Activated B cell treated with CpG ODN at 0.5 μM for 24 hours (primary cell): ENCODE data around the gene CAND2. TPM values are rescaled to one million over a fixed set of nuclear protein-coding genes. Genes with fewer than 3 reads are reported as not detected.
"Not testable (repeated sequence)": the region's sequence is repeated elsewhere in the genome, so short reads cannot be mapped to it uniquely, and the experiment has no call there.

Experiments
- ATAC-seq: fragments of 200-7000 bp; cut with Tn5 transposase; one replicate; pipeline ENCODE4 v1.10.0; 2021; ENCODE audit warnings: low read depth, mild to moderate bottlenecking, moderate library complexity
- CTCF ChIA-PET: fragments of 350-600 bp; sonication (Branson Sonifier 250); formaldehyde crosslinking; loops from one replicate; lab custom pipeline; 2021; ENCODE audit warnings: antibody characterized with exemption; lab: Charles Lee
- POLR2A ChIA-PET: fragments of 350-600 bp; sonication (Branson Sonifier 250); formaldehyde crosslinking; loops from one replicate; lab custom pipeline; 2021; ENCODE audit warnings: antibody characterized with exemption; lab: Charles Lee
- DNase-seq: peaks from one replicate; pipeline ENCODE4 v3.0.0; 2022
- H3K27ac Mint-ChIP-seq: one replicate; pipeline ENCODE4 v1.8.0; 2020; ENCODE audit warnings: mixed read lengths
- H3K27me3 Mint-ChIP-seq: one replicate; pipeline ENCODE4 v1.8.0; 2021; ENCODE audit warnings: mixed read lengths
- H3K36me3 Mint-ChIP-seq: one replicate; pipeline ENCODE4 v1.8.0; 2021; ENCODE audit warnings: low read depth, mixed read lengths
- H3K4me1 Mint-ChIP-seq: one replicate; pipeline ENCODE4 v1.8.0; 2021; ENCODE audit warnings: mixed read lengths
- H3K4me3 Mint-ChIP-seq: one replicate; pipeline ENCODE4 v1.8.0; 2020; ENCODE audit warnings: mild to moderate bottlenecking, mixed read lengths
- H3K9me3 Mint-ChIP-seq: one replicate; pipeline ENCODE4 v1.8.0; 2020; ENCODE audit warnings: mixed read lengths
- intact Hi-C: fragments of 100-400 bp; cut with micrococcal nuclease; formaldehyde crosslinking; loops from one replicate; pipeline ENCODE4 v1.15.1; 2024
- total RNA-seq: library from RNA; stranded (reverse); gene quantifications from 2 replicates; pipeline ENCODE4 v1.2.3, GENCODE V29; 2022
- TF ChIP-seq, protein P1 (sequence below): fragments of 200-600 bp; IDR thresholded peaks from one replicate; pipeline ENCODE4 v1.8.0; 2022; ENCODE audit warnings: antibody characterized with exemption, mild to moderate bottlenecking

The CAND2 gene
- total RNA-seq, 1 donor from 2014 or later: 0.42 TPM

DNA sequence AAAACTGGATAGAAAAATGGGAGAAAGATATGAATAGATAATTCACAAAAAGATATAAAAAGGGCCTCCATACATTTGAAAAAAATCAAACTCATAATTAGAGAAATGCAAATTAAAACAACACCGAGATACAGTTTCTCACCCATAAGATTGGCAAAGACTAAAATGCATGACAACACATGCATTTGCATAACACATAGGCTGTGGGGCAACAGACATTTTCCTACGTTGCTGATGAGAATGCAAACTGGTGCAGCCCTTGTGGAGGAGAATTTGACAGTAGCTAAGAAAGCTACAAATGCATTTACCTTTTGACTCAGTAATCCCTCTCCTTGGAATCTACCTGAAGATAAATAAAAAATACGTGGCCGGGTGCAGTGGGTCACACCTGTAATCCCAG is 11.4 kb upstream of the CAND2 start:
- Mint-ChIP-seq H3K36me3 (no peaks in the 10 kb centered on the region), H3K4me3 (no peak overlapping the region), H3K9me3 (no peaks in the 10 kb centered on the region), H3K27me3 (peaks cover 21% of the 10 kb centered on the region), H3K4me1 (no peaks in the 10 kb centered on the region), H3K27ac (no peak overlapping the region)
- DNase-seq: no peak
- TF ChIP-seq, protein P1, sequence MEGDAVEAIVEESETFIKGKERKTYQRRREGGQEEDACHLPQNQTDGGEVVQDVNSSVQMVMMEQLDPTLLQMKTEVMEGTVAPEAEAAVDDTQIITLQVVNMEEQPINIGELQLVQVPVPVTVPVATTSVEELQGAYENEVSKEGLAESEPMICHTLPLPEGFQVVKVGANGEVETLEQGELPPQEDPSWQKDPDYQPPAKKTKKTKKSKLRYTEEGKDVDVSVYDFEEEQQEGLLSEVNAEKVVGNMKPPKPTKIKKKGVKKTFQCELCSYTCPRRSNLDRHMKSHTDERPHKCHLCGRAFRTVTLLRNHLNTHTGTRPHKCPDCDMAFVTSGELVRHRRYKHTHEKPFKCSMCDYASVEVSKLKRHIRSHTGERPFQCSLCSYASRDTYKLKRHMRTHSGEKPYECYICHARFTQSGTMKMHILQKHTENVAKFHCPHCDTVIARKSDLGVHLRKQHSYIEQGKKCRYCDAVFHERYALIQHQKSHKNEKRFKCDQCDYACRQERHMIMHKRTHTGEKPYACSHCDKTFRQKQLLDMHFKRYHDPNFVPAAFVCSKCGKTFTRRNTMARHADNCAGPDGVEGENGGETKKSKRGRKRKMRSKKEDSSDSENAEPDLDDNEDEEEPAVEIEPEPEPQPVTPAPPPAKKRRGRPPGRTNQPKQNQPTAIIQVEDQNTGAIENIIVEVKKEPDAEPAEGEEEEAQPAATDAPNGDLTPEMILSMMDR: no peak
- ATAC-seq: no peak
- POLR2A ChIA-PET: no interaction called here
- CTCF ChIA-PET: no interaction called here
- intact Hi-C loops: no loop called here

DNA sequence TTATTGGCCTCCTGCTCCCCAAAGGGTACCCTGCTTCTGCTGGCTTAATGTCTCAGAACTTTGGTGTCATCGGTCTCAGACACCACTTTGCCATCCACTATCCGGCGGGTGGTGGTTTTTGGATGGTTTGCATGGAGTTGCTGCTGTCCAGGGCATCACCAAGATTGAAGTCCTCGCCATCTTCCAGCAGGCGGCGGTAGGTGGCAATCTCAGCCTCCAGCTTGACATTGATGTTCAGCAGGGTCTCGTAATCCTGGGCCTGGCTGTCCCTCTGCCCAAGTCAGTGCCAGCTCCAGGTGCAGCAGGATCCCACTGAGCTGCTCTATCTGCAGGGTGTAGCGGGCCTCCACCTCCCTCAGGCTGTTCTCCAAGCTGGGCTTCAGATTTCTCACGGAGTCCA is 9.1 kb upstream of the CAND2 start:
- not testable (repeated sequence) for H3K9me3 Mint-ChIP-seq, H3K36me3 Mint-ChIP-seq, ATAC-seq, H3K27ac Mint-ChIP-seq, H3K4me3 Mint-ChIP-seq, DNase-seq, H3K4me1 Mint-ChIP-seq
- POLR2A ChIA-PET: interaction anchor here (0.6 to 1.1 kb wide), 2 partner anchors 54 kb away, joined by 3 to 5 read pairs; partner anchors contain the start of gene RPL32
- CTCF ChIA-PET: interaction anchor here (1.4 to 1.6 kb wide), 3 partner anchors 23 to 54 kb away, joined by 3 to 7 read pairs (median 4); partner anchors contain the start of gene RPL32
- intact Hi-C loops: loop anchor here (1.0 kb wide), 1 partner anchor 104 kb away; no protein-coding TSS in a partner anchor
- H3K27me3 Mint-ChIP-seq: peaks cover 21% of the 10 kb centered on the region

DNA sequence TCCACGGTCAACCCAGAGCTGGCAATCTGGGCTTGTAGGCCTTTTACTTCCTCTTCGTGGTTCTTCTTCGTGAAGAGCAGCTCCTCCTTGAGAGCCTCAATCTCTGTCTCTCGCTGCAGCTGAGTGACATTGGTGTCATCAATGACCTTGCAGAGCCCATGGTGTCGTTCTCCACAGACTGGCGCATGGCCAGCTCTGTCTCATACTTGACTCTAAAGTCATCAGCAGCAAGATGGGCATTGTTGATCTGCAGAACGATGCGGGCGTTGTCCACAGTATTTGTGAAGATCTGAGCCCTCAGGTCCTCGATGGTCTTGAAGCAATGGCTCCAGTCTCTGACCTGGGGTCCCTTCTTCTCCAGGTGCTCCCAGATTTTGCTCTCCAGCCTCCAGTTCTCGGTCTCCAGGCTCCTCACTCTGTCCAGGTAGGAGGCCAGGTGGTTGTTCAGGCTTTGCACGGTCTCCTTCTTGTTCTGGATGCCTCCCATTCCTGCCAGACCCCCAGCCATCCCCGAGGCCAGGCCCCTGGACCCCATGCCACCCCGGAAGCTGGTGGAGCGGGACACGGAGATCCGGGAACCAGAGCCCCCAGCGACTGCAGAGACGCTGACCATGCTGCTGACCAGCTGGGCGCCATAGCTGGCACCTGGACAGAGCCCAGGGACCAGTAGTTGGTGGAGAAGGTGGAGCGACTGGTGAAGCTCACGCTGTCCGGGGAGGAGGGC is 8.4 kb upstream of the CAND2 start:
- ATAC-seq, H3K36me3 Mint-ChIP-seq, DNase-seq, H3K9me3 Mint-ChIP-seq, H3K4me3 Mint-ChIP-seq, H3K4me1 Mint-ChIP-seq, H3K27ac Mint-ChIP-seq: not testable (repeated sequence)
- intact Hi-C loops: loop anchor here (1.0 kb wide), 1 partner anchor 103 kb away; no protein-coding TSS in a partner anchor
- CTCF ChIA-PET: interaction anchor here (1.5 kb wide), 1 partner anchor 22 kb away, joined by 7 read pairs; no protein-coding TSS in a partner anchor
- POLR2A ChIA-PET: interaction anchor here (0.6 to 1.1 kb wide), 2 partner anchors 53 to 55 kb away, joined by 3 to 5 read pairs; partner anchors contain the start of gene RPL32
- peaks cover 17% of the 10 kb centered on the region for H3K27me3 Mint-ChIP-seq

DNA sequence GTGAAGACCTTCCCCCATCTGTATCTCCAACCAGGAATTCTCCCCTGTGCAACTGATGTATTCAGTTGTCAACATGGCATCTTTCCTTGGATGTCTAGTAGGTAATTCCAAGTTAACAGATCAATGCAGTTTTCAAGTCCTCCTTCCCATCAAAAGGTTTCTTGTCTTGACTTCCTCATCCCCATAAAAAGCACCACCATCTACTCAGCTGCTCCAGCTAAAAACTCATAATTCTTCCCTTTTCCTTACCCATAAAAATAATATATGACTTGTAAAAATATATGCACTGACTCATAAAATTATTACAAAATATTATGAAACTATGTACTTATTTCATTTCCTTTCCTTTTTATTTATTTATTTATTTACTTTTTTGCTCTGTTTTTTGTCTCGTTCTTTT is 5.0 kb upstream of the CAND2 start:
- intact Hi-C loops: no loop called here
- peaks cover 3% of the 10 kb centered on the region for H3K4me1 Mint-ChIP-seq
- no peak for DNase-seq
- H3K4me3 Mint-ChIP-seq: no peak overlapping the region
- TF ChIP-seq, protein P1: no peak
- H3K36me3 Mint-ChIP-seq: no peaks in the 10 kb centered on the region
- no peak overlapping the region for H3K27ac Mint-ChIP-seq
- no peak for ATAC-seq
- H3K9me3 Mint-ChIP-seq: no peaks in the 10 kb centered on the region
- ChIA-PET CTCF (interaction anchor here (0.8 kb wide), 1 partner anchor 84 kb away, joined by 3 read pairs; no protein-coding TSS in a partner anchor), POLR2A (no interaction called here)
- peaks cover 7% of the 10 kb centered on the region for H3K27me3 Mint-ChIP-seq

DNA sequence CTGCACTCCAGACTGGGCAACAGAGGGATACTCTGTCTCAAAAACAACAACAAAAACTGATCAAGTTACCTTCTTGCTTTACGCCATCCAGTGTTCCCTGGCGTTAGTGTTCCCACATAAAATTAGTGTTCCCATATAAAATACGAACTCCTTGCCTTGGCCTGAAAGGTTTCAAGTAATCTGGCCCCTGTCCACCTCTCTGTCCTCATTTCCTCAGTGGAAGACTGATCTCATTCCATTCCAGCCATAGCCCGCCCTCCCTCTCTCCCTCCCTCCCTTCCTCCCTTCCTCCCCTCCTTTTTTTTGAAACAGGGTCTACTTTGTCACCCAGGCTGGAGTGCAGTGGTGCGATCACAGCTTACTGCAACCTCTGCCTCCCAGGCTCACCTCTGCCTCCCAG is 2.8 kb upstream of the CAND2 start:
- no peak for ATAC-seq
- no peaks in the 10 kb centered on the region for H3K36me3 Mint-ChIP-seq
- H3K4me1 Mint-ChIP-seq: peaks cover 20% of the 10 kb centered on the region
- H3K27me3 Mint-ChIP-seq: peaks cover 7% of the 10 kb centered on the region
- no peak for DNase-seq
- TF ChIP-seq, protein P1: no peak
- intact Hi-C loops: no loop called here
- ChIA-PET POLR2A (no interaction called here), CTCF (no interaction called here)
- H3K9me3 Mint-ChIP-seq: no peaks in the 10 kb centered on the region
- H3K4me3 Mint-ChIP-seq: no peak overlapping the region
- no peak overlapping the region for H3K27ac Mint-ChIP-seq
